GM12878 (cell line): ENCODE results near the gene SNX4. TPM values are rescaled to one million over a fixed set of nuclear protein-coding genes. Genes with fewer than 3 reads are reported as not detected.
A peak's percentile ranks its signal among the peaks of the same experiment; 100 is the strongest.

Experiments
- BACH1 ChIP-seq: fragments of 450-650 bp; IDR thresholded peaks from 2 replicates; pipeline ENCODE4 v1.6.1; 2017; ENCODE audit warnings: mild to moderate bottlenecking, borderline replicate concordance
- CBX5 ChIP-seq: sonication (generic); IDR thresholded peaks from 2 replicates; pipeline ENCODE4 v1.6.1; 2016; ENCODE audit warnings: low read depth, moderate library complexity, mild to moderate bottlenecking, inconsistent platforms
- EED ChIP-seq: sonication (generic); IDR thresholded peaks from 2 replicates; pipeline ENCODE4 v1.6.1; 2016; ENCODE audit warnings: antibody characterized with exemption, low read depth
- EGR1 ChIP-seq, 2 experiments: IDR thresholded peaks; 1 replicate in 1 of 2; 2 replicates in 1 of 2; pipeline ENCODE4 v1.6.1; 2011 to 2012; ENCODE audit warnings: low read depth in 2 of 2, low read length in 2 of 2, borderline replicate concordance in 1 of 2, mild to moderate bottlenecking in 1 of 2, moderate library complexity in 1 of 2
- GATAD2B ChIP-seq: fragments of 450-650 bp; conservative IDR thresholded peaks from 2 replicates; pipeline ENCODE4 v1.6.1; 2017; ENCODE audit warnings: low read depth, mild to moderate bottlenecking, moderate library complexity
- JUNB ChIP-seq: IDR thresholded peaks from 2 replicates; pipeline ENCODE4 v1.6.1; 2016; ENCODE audit warnings: antibody characterized with exemption, mild to moderate bottlenecking
- KLF5 ChIP-seq: fragments of 450-650 bp; IDR thresholded peaks from 2 replicates; pipeline ENCODE4 v1.6.1; 2014; ENCODE audit warnings: mild to moderate bottlenecking; ENCODE audit not compliant: partially characterized antibody
- LARP7 ChIP-seq: fragments of 450-650 bp; IDR thresholded peaks from 2 replicates; pipeline ENCODE4 v1.6.1; 2017; ENCODE audit warnings: mild to moderate bottlenecking
- MEF2A ChIP-seq: IDR thresholded peaks from 2 replicates; pipeline ENCODE4 v1.6.1; 2011; ENCODE audit warnings: low read depth, mild to moderate bottlenecking, low read length, moderate library complexity; ENCODE audit not compliant: insufficient read depth
- MXI1 ChIP-seq: fragments of 150-350 bp; IDR thresholded peaks from 2 replicates; pipeline ENCODE4 v1.6.1; 2011; ENCODE audit warnings: low read depth, mild to moderate bottlenecking, inconsistent platforms, low read length, improper control_type of control experiment
- MYB ChIP-seq: fragments of 150-350 bp; IDR thresholded peaks from 2 replicates; pipeline ENCODE4 v1.6.1; 2014; ENCODE audit warnings: mild to moderate bottlenecking, low read depth, low read length, borderline replicate concordance
- MYC ChIP-seq: IDR thresholded peaks from 2 replicates; pipeline ENCODE4 v1.6.1; 2011; ENCODE audit warnings: mild to moderate bottlenecking, low read length, moderate library complexity, inconsistent platforms; ENCODE audit not compliant: insufficient read depth, insufficient replicate concordance, insufficient read length, severe bottlenecking
- NR2C2 ChIP-seq: IDR thresholded peaks from 2 replicates; pipeline ENCODE4 v1.6.1; 2011; ENCODE audit warnings: borderline replicate concordance, low read depth; ENCODE audit not compliant: control insufficient read depth, insufficient read length
- PAX5 ChIP-seq: IDR thresholded peaks from 2 replicates; pipeline ENCODE4 v1.6.1; 2011; ENCODE audit warnings: low read depth, low read length, borderline replicate concordance
- polyA plus RNA-seq, 11 experiments: library from polyadenylated mRNA; depleted of rRNA in 4 of 11; unstranded in 6 of 11; stranded (reverse) in 5 of 11; fragments of >200 nt; fragmentation: Nextera tagmentation in 4 of 11; fragmentation: Illumina TruSeq in 1 of 11; extraction: Ambion mirVana in 4 of 11; extraction: Trizol in 1 of 11; gene quantifications; 1 replicate in 1 of 11; 2 replicates in 10 of 11; pipeline versions ENCODE4 v1.2.1 to v1.2.3, GENCODE V29; 2011 to 2016; ENCODE audit warnings: inconsistent platforms in 2 of 11, missing spikeins in 2 of 11, low read depth in 1 of 11
- total RNA-seq, 4 experiments: library from RNA; depleted of rRNA in 3 of 4; stranded (reverse); fragments of >200 nt in 3 of 4; fragmentation: Illumina TruSeq in 1 of 4; extraction: Trizol in 1 of 4; gene quantifications; 2 replicates each; pipeline versions ENCODE4 v1.2.1 to v1.2.3, GENCODE V29; 2013 to 2021
- TF ChIP-seq, protein P1 (sequence below): fragments of 450-650 bp; IDR thresholded peaks from 2 replicates; pipeline ENCODE4 v1.6.1; 2017; ENCODE audit warnings: mild to moderate bottlenecking, moderate library complexity
- TF ChIP-seq, protein P2 (sequence below): fragments of 450-650 bp; conservative IDR thresholded peaks from 2 replicates; pipeline ENCODE4 v1.6.1; 2017; ENCODE audit warnings: mild to moderate bottlenecking, moderate library complexity
- TF ChIP-seq, protein P3 (sequence below): IDR thresholded peaks from 2 replicates; pipeline ENCODE4 v1.6.1; 2011; ENCODE audit warnings: borderline replicate concordance, low read depth, mild to moderate bottlenecking, moderate library complexity, low read length; ENCODE audit not compliant: insufficient read depth, poor library complexity, severe bottlenecking
- TF ChIP-seq, protein P4 (sequence below): fragments of 450-650 bp; IDR thresholded peaks from 2 replicates; pipeline ENCODE4 v1.6.1; 2018; ENCODE audit warnings: borderline replicate concordance, mild to moderate bottlenecking; ENCODE audit not compliant: partially characterized antibody

The SNX4 gene
- total and polyA plus RNA-seq, 10 of the 15 experiments (the other 5 are each of a cell fraction or from before 2014, with no cell fraction given) = 33.4 to 94.5 (median 60.5) TPM

DNA sequence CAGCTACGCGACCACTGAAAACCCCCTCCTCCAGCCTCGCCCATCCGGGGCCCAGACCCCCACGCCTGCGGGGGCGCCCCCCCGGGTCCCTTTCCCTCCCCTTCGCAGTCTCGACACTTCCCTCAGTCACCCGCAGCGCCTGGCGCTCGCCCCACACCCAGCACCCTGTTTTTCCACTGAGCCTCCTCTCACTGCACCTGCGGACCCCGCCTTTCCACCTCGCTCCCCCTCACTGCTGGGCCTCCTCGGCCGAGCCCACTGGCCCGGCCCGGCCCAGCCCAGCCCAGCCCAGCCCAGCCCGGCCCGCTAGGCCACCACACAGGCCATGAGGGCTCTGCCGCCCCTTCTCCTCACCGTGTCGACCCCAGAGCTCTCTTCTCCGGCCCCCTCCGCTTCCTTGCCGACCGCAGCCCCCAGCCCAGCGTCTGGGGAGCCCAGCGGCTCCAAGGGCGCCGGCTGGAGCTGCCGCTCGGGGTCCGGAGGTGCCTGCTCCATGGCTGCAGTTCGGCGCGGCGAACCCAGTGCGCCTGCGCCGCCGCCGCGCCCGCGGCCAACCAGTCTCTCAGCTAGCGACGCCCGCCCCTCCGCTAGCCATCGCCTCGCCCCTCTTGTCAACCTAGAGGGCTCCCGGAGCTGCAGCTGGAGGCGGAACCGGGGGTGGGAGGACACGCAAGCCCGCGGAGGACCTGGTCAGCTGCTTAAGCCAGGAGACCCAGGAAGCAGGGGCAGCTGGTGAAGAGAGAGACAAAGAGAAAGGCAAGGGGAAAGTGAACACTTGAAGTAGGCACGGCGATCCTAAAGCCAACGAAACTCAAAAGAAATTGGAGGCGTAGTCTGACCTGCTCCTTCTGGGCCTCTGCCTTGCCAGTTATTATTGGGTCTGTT lies at the start of gene SNX4 (continued):
- TF ChIP-seq CBX5 = no peak
- TF ChIP-seq MYC = no peak
- peak; percentile 48; the same call in 1 of the 2 replicates for TF ChIP-seq GATAD2B
- TF ChIP-seq, protein P1, sequence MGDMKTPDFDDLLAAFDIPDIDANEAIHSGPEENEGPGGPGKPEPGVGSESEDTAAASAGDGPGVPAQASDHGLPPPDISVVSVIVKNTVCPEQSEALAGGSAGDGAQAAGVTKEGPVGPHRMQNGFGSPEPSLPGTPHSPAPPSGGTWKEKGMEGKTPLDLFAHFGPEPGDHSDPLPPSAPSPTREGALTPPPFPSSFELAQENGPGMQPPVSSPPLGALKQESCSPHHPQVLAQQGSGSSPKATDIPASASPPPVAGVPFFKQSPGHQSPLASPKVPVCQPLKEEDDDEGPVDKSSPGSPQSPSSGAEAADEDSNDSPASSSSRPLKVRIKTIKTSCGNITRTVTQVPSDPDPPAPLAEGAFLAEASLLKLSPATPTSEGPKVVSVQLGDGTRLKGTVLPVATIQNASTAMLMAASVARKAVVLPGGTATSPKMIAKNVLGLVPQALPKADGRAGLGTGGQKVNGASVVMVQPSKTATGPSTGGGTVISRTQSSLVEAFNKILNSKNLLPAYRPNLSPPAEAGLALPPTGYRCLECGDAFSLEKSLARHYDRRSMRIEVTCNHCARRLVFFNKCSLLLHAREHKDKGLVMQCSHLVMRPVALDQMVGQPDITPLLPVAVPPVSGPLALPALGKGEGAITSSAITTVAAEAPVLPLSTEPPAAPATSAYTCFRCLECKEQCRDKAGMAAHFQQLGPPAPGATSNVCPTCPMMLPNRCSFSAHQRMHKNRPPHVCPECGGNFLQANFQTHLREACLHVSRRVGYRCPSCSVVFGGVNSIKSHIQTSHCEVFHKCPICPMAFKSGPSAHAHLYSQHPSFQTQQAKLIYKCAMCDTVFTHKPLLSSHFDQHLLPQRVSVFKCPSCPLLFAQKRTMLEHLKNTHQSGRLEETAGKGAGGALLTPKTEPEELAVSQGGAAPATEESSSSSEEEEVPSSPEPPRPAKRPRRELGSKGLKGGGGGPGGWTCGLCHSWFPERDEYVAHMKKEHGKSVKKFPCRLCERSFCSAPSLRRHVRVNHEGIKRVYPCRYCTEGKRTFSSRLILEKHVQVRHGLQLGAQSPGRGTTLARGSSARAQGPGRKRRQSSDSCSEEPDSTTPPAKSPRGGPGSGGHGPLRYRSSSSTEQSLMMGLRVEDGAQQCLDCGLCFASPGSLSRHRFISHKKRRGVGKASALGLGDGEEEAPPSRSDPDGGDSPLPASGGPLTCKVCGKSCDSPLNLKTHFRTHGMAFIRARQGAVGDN = peak; percentile 68
- TF ChIP-seq, protein P2, sequence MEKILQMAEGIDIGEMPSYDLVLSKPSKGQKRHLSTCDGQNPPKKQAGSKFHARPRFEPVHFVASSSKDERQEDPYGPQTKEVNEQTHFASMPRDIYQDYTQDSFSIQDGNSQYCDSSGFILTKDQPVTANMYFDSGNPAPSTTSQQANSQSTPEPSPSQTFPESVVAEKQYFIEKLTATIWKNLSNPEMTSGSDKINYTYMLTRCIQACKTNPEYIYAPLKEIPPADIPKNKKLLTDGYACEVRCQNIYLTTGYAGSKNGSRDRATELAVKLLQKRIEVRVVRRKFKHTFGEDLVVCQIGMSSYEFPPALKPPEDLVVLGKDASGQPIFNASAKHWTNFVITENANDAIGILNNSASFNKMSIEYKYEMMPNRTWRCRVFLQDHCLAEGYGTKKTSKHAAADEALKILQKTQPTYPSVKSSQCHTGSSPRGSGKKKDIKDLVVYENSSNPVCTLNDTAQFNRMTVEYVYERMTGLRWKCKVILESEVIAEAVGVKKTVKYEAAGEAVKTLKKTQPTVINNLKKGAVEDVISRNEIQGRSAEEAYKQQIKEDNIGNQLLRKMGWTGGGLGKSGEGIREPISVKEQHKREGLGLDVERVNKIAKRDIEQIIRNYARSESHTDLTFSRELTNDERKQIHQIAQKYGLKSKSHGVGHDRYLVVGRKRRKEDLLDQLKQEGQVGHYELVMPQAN = peak; percentile 64; the same call in 1 of the 2 replicates
- no peak for TF ChIP-seq MEF2A
- TF ChIP-seq, protein P3, sequence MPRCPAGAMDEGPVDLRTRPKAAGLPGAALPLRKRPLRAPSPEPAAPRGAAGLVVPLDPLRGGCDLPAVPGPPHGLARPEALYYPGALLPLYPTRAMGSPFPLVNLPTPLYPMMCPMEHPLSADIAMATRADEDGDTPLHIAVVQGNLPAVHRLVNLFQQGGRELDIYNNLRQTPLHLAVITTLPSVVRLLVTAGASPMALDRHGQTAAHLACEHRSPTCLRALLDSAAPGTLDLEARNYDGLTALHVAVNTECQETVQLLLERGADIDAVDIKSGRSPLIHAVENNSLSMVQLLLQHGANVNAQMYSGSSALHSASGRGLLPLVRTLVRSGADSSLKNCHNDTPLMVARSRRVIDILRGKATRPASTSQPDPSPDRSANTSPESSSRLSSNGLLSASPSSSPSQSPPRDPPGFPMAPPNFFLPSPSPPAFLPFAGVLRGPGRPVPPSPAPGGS = no peak
- peak in 1 of 2 experiments; percentile 86; a peak in 2 of 3 replicates for TF ChIP-seq EGR1 (IDR thresholded peaks at IDR 0.05; ENCODE audit: borderline replicate concordance in 1 of 2, low read depth in 2 of 2, low read length in 2 of 2)
- TF ChIP-seq MYB = no peak
- no peak; the same call in 1 of the 2 replicates for TF ChIP-seq LARP7
- no peak; the same call in 1 of the 2 replicates for TF ChIP-seq EED
- TF ChIP-seq NR2C2 = no peak
- no peak for TF ChIP-seq JUNB
- TF ChIP-seq, protein P4, sequence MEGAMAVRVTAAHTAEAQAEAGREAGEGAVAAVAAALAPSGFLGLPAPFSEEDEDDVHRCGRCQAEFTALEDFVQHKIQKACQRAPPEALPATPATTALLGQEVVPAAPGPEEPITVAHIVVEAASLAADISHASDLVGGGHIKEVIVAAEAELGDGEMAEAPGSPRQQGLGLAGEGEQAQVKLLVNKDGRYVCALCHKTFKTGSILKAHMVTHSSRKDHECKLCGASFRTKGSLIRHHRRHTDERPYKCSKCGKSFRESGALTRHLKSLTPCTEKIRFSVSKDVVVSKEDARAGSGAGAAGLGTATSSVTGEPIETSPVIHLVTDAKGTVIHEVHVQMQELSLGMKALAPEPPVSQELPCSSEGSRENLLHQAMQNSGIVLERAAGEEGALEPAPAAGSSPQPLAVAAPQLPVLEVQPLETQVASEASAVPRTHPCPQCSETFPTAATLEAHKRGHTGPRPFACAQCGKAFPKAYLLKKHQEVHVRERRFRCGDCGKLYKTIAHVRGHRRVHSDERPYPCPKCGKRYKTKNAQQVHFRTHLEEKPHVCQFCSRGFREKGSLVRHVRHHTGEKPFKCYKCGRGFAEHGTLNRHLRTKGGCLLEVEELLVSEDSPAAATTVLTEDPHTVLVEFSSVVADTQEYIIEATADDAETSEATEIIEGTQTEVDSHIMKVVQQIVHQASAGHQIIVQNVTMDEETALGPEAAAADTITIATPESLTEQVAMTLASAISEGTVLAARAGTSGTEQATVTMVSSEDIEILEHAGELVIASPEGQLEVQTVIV = no peak
- no peak for TF ChIP-seq KLF5
- TF ChIP-seq BACH1 = peak; percentile 57; the same call in 1 of the 2 replicates
- TF ChIP-seq PAX5 = 0 out of 2 replicates have a peak, but pooled peaks have one; percentile 22
- peak; percentile 66 for TF ChIP-seq MXI1
